OCI-LY1 (cell line): ENCODE data around the gene CTBP2.

Experiments used
- H2AFZ ChIP-seq: fragments of 200-600 bp; sonication (generic), shearing (Covaris generic); 2 replicates; pipeline ENCODE4 v1.6.0; 2014; ENCODE audit warnings: antibody characterized with exemption, mild to moderate bottlenecking, low read length
- H3F3A ChIP-seq: fragments of 200-600 bp; sonication (generic), shearing (Covaris generic); 2 replicates; pipeline ENCODE4 v1.6.0; 2014; ENCODE audit warnings: mild to moderate bottlenecking, antibody characterized with exemption, low read length, moderate library complexity; ENCODE audit not compliant: insufficient read depth
- H3K27ac ChIP-seq: fragments of 200-600 bp; sonication (generic); 2 replicates; pipeline ENCODE4 v1.5.1; 2014; ENCODE audit warnings: low read length, mixed run types, mild to moderate bottlenecking, low read depth; ENCODE audit not compliant: poor library complexity, severe bottlenecking
- H3K27me3 ChIP-seq: fragments of 200-600 bp; sonication (generic); 2 replicates; pipeline ENCODE4 v1.6.0; 2014; ENCODE audit warnings: antibody characterized with exemption, mild to moderate bottlenecking, low read length, moderate library complexity; ENCODE audit not compliant: insufficient read depth
- H3K36me3 ChIP-seq: fragments of 200-600 bp; sonication (generic); 2 replicates; pipeline ENCODE4 v1.6.1; 2014; ENCODE audit warnings: mild to moderate bottlenecking, antibody characterized with exemption, low read length, moderate library complexity, mixed read lengths; ENCODE audit not compliant: insufficient read depth
- H3K4me1 ChIP-seq: fragments of 200-600 bp; sonication (generic); 2 replicates; pipeline ENCODE4 v1.5.1; 2014; ENCODE audit warnings: mild to moderate bottlenecking, low read length, moderate library complexity; ENCODE audit not compliant: insufficient read depth, severe bottlenecking
- H3K4me2 ChIP-seq: fragments of 200-600 bp; sonication (generic), shearing (Covaris generic); 2 replicates; pipeline ENCODE4 v1.6.1; 2014; ENCODE audit warnings: low read length
- H3K4me3 ChIP-seq: fragments of 200-600 bp; sonication (generic); 2 replicates; pipeline ENCODE4 v1.5.1; 2014; ENCODE audit warnings: low read length, low read depth, mild to moderate bottlenecking, mixed read lengths; ENCODE audit not compliant: poor library complexity, severe bottlenecking
- H3K79me2 ChIP-seq: fragments of 200-600 bp; shearing (Covaris generic); 2 replicates; pipeline ENCODE4 v1.6.1; 2016; ENCODE audit warnings: mixed run types, low read length, mixed read lengths; ENCODE audit not compliant: insufficient read depth
- H3K9ac ChIP-seq: fragments of 200-600 bp; sonication (generic), shearing (Covaris generic); 2 replicates; pipeline ENCODE4 v1.6.1; 2014; ENCODE audit warnings: mild to moderate bottlenecking, low read length, mixed read lengths
- H3K9me2 ChIP-seq: fragments of 200-600 bp; sonication (generic), shearing (Covaris generic); 2 replicates; pipeline ENCODE4 v1.6.1; 2014; ENCODE audit warnings: low read depth, mild to moderate bottlenecking, low read length, mixed read lengths
- H3K9me3 ChIP-seq: fragments of 200-600 bp; shearing (Covaris generic); 2 replicates; pipeline ENCODE4 v1.6.1; 2014; ENCODE audit warnings: low read length, mixed read lengths
- H4K20me1 ChIP-seq: fragments of 200-600 bp; sonication (generic), shearing (Covaris generic); 2 replicates; pipeline ENCODE4 v1.6.0; 2016; ENCODE audit warnings: mild to moderate bottlenecking, low read length; ENCODE audit not compliant: insufficient read depth
- CTCF ChIP-seq: fragments of 200-600 bp; sonication (generic), shearing (Covaris generic); IDR thresholded peaks from 2 replicates; pipeline ENCODE4 v1.5.1; 2017; ENCODE audit warnings: mild to moderate bottlenecking, antibody characterized with exemption, low read length, moderate library complexity, mixed read lengths
- EZH2 ChIP-seq: fragments of 200-600 bp; sonication (generic), shearing (Covaris generic); IDR thresholded peaks from 2 replicates; pipeline ENCODE4 v1.8.0; 2017; ENCODE audit warnings: borderline replicate concordance, mixed run types, mild to moderate bottlenecking, antibody characterized with exemption, low read length, moderate library complexity, mixed read lengths

The CTBP2 gene

DNA sequence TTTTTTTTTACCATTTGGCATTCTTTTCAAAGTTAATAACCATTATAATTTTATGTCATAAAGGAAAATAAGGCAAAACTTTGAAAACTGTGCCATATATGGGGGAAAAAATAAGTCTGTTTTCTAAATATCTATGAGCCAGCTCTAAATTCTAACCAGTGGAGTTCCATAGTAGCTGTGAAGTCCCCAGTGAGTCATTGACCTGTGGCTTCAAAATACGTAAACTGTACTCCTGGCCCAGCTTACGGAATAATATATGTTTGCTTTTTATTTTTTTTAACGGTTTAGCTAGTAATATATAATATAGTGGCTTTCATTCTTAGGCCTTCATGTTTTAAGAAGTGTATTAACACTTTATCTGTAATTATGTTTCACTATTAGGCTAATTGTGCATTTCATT is 197.9 kb downstream of the CTBP2 start:
- H3K9me2 ChIP-seq, result no peaks in the 10 kb centered on the region
- peaks cover 18% of the 10 kb centered on the region for H3K36me3 ChIP-seq
- H3K4me2 ChIP-seq, result no peak overlapping the region
- H3K4me3 ChIP-seq, result no peak overlapping the region
- peaks cover 37% of the 10 kb centered on the region for H3K79me2 ChIP-seq
- no peak overlapping the region for H3K27ac ChIP-seq
- no peak overlapping the region for H3K9ac ChIP-seq
- no peak overlapping the region for H2AFZ ChIP-seq
- no peaks in the 10 kb centered on the region for H3F3A ChIP-seq
- H3K9me3 ChIP-seq, result no peaks in the 10 kb centered on the region
- H3K4me1 ChIP-seq, result peaks cover 4% of the 10 kb centered on the region
- H3K27me3 ChIP-seq, result no peaks in the 10 kb centered on the region
- H4K20me1 ChIP-seq, result no peaks in the 10 kb centered on the region
- no peak for TF ChIP-seq EZH2
- no peak for TF ChIP-seq CTCF

DNA sequence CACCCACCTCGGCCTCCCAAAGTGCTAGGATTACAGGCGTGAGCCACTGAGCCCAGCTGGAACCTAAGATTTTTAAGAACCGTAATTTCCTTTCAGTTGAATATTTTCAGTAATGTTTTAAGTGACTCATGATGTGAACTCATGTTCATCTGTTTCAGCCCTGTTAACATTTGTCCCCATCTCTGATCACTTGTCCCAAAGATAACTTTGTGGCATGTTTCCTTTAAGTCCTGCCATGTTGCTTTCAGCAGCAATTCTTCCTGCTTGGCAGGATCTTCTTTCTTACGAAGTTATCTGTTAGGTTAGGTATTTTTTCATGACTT is 199.2 kb downstream of the CTBP2 start:
- no peaks in the 10 kb centered on the region for H3K9me2 ChIP-seq
- no peak for TF ChIP-seq EZH2
- TF ChIP-seq CTCF, result no peak
- no peak overlapping the region for H3K4me3 ChIP-seq
- H4K20me1 ChIP-seq, result no peaks in the 10 kb centered on the region
- H3K79me2 ChIP-seq, result peaks cover 45% of the 10 kb centered on the region
- H3K4me2 ChIP-seq, result no peak overlapping the region
- H3K9me3 ChIP-seq, result no peaks in the 10 kb centered on the region
- H2AFZ ChIP-seq, result no peak overlapping the region
- no peaks in the 10 kb centered on the region for H3K27me3 ChIP-seq
- peaks cover 10% of the 10 kb centered on the region for H3K4me1 ChIP-seq
- peaks cover 6% of the 10 kb centered on the region for H3K36me3 ChIP-seq
- no peak overlapping the region for H3K9ac ChIP-seq
- H3F3A ChIP-seq, result no peaks in the 10 kb centered on the region
- H3K27ac ChIP-seq, result no peak overlapping the region

DNA sequence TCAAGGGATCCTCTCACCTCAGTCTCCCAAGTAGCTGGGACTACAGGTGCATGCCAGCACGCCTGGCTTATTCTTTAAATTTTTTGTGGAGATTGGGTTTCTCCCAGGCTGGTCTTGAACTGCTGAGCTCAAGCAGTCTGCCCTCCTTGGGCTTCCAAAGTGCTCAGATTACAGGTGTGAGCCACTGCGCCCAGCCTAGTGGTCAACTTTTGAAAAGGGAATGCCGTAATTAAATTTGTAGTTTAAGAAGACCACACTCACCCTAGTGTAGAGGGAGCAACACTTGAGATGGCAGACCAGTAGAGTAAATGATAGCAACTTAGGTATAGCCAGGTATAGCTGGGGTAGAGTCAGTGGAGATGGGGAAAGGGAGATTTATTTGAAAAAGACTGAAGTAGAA is 200.8 kb downstream of the CTBP2 start:
- TF ChIP-seq EZH2, result no peak
- Histone ChIP-seq H3K9me2 (no peaks in the 10 kb centered on the region), H4K20me1 (no peaks in the 10 kb centered on the region), H2AFZ (no peak overlapping the region), H3K79me2 (peaks cover 55% of the 10 kb centered on the region), H3K4me2 (no peak overlapping the region), H3K27ac (no peak overlapping the region), H3K36me3 (peaks cover 4% of the 10 kb centered on the region; the same call in 1 of the 2 replicates), H3K27me3 (no peaks in the 10 kb centered on the region), H3K4me1 (peaks cover 16% of the 10 kb centered on the region), H3K9me3 (no peaks in the 10 kb centered on the region), H3K9ac (no peak overlapping the region), H3K4me3 (no peak overlapping the region), H3F3A (no peaks in the 10 kb centered on the region)

GRCh38 chr10:124957404-124957947 is 202.9 kb downstream of the CTBP2 start:
- Histone ChIP-seq H3K79me2 (peaks cover 48% of the 10 kb centered on the region), H3K27me3 (no peaks in the 10 kb centered on the region), H4K20me1 (no peaks in the 10 kb centered on the region), H3K36me3 (peaks cover 4% of the 10 kb centered on the region; the same call in 1 of the 2 replicates), H3K27ac (no peak overlapping the region), H3K9ac (no peak overlapping the region), H3K4me1 (peaks cover 16% of the 10 kb centered on the region), H3K4me2 (peak overlapping the region; percentile 19; the same call in 1 of the 2 replicates), H2AFZ (no peak overlapping the region), H3K9me3 (no peaks in the 10 kb centered on the region), H3F3A (no peaks in the 10 kb centered on the region), H3K4me3 (no peak overlapping the region), H3K9me2 (no peaks in the 10 kb centered on the region)
- TF ChIP-seq CTCF, result no peak
- TF ChIP-seq EZH2, result no peak
